ENCODE results near the gene LRRC71.

Gene LRRC71

DNA sequence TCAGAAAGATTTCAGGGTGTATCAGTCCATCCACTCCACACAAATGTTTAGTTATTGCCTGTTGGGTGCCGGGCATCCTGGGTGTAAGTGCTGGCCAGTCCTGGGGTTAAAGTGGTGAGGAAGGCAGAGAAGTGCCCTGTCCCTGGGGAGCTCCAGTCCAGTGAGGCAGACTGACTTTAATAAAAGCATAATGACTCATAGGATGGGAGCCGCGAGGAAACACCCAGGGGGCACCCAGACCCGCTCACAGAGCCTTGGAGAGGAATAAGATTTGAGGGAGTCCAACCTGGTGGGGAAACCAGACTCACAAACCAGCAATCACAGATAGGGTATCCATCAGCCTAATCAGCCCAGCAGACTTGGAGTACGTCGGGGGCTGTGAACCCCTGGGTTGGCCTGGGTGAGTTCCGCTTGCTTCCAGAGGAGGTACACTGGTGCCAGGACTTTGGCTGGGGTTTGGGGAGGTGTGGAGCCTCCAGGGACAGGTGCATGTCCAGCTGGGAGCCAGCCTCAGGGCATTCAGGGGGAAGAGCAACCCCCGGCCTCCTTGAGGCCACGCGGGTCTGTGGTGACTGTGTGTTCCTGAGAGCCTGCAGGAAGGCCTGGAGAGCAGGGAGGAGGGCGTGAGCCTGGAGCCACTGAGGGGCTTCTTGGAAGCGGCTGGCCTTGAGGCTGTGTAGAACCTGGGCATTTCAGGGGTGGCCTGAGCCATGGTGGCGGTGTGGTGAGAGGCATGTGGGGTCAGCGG, 23.2 kb upstream of the LRRC71 start:
- Histone ChIP-seq H3K27ac (ENCODE audit: low read length) (no peak overlapping the region), H3K4me1 (ENCODE audit: insufficient read depth, low read length) (no peaks in the 10 kb centered on the region), H3K4me3 (ENCODE audit: low read depth in 1 of 2, low read length in 2 of 2) (no peak overlapping the region), H3K9me3 (ENCODE audit: insufficient read depth, low read length, severe bottlenecking) (no peaks in the 10 kb centered on the region), H3K9ac (ENCODE audit: low read depth, low read length) (no peak overlapping the region), H3K36me3 (ENCODE audit: insufficient read depth, low read length) (no peaks in the 10 kb centered on the region), H3K79me2 (ENCODE audit: insufficient read depth, low read length) (no peaks in the 10 kb centered on the region), H3K4me2 (ENCODE audit: insufficient read depth, low read length) (no peak overlapping the region), H2AFZ (ENCODE audit: low read depth, low read length) (no peak overlapping the region), H3K27me3 (ENCODE audit: insufficient read depth, low read length, poor library complexity) (no peaks in the 10 kb centered on the region), H4K20me1 (ENCODE audit: insufficient read depth, low read length) (no peaks in the 10 kb centered on the region)
- no peak for DNase-seq
- TF ChIP-seq, protein P1, sequence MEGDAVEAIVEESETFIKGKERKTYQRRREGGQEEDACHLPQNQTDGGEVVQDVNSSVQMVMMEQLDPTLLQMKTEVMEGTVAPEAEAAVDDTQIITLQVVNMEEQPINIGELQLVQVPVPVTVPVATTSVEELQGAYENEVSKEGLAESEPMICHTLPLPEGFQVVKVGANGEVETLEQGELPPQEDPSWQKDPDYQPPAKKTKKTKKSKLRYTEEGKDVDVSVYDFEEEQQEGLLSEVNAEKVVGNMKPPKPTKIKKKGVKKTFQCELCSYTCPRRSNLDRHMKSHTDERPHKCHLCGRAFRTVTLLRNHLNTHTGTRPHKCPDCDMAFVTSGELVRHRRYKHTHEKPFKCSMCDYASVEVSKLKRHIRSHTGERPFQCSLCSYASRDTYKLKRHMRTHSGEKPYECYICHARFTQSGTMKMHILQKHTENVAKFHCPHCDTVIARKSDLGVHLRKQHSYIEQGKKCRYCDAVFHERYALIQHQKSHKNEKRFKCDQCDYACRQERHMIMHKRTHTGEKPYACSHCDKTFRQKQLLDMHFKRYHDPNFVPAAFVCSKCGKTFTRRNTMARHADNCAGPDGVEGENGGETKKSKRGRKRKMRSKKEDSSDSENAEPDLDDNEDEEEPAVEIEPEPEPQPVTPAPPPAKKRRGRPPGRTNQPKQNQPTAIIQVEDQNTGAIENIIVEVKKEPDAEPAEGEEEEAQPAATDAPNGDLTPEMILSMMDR (IDR thresholded peaks at IDR 0.05; ENCODE audit: borderline replicate concordance, extremely low read depth, low read length, poor library complexity, severe bottlenecking): no peak
- TF ChIP-seq EZH2 (IDR thresholded peaks at IDR 0.05; ENCODE audit: borderline replicate concordance, low read depth, low read length, severe bottlenecking): no peak
- no peak for ATAC-seq (ENCODE audit: insufficient read depth, low read depth)

- Histone ChIP-seq H3K9me3 (ENCODE audit: insufficient read depth, low read length, severe bottlenecking) (no peaks in the 10 kb centered on the region), H3K36me3 (ENCODE audit: insufficient read depth, low read length) (no peaks in the 10 kb centered on the region), H4K20me1 (ENCODE audit: insufficient read depth, low read length) (no peaks in the 10 kb centered on the region), H3K27me3 (ENCODE audit: insufficient read depth, low read length, poor library complexity) (peaks cover 6% of the 10 kb centered on the region), H3K27ac (ENCODE audit: low read length) (no peak overlapping the region), H2AFZ (ENCODE audit: low read depth, low read length) (no peak overlapping the region), H3K4me3 (ENCODE audit: low read depth in 1 of 2, low read length in 2 of 2) (no peak overlapping the region), H3K79me2 (ENCODE audit: insufficient read depth, low read length) (no peaks in the 10 kb centered on the region), H3K4me2 (ENCODE audit: insufficient read depth, low read length) (no peak overlapping the region), H3K9ac (ENCODE audit: low read depth, low read length) (no peak overlapping the region), H3K4me1 (ENCODE audit: insufficient read depth, low read length) (no peaks in the 10 kb centered on the region)
- DNase-seq (no peak), ATAC-seq (ENCODE audit: insufficient read depth, low read depth) (no peak)
- no peak for TF ChIP-seq EZH2 (IDR thresholded peaks at IDR 0.05; ENCODE audit: borderline replicate concordance, low read depth, low read length, severe bottlenecking)
- TF ChIP-seq, protein P1 (IDR thresholded peaks at IDR 0.05; ENCODE audit: borderline replicate concordance, extremely low read depth, low read length, poor library complexity, severe bottlenecking): no peak
Measured at GRCh38 chr1:156898161-156898566, 22.3 kb upstream of the LRRC71 start.

DNA sequence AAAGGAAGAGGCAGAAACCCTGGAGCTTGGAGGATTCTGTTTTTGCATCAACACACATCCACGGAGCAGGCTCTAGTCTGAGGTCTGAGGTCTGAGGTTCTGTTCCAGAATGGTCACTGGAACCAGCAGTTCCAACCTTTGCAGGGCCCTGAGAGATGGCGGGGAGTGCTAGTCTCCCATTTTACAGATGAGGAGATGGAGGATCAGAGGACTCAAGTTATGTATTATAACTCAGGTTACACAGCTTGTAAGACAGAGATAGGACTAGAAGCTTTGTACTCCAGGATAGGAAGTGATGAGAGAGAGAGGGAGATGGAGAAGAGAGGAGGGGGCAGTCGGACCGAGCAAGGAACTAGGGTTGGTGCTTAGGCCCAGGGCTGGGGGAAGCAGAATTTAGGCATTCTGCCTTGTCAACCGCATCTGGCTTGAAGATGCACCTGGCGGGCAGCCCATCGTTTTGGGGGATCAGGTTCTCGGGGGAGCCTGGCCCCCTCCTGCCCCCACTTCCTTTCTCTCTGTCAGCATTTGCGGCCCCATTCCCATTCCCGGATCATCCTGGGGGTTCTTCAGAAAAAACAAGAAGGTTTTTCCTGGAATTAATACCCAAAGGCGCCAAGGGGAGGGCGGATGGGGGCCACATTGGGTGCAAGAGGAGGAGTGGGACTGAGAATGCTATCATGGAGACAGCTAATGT, 21.3 kb upstream of the LRRC71 start:
- Histone ChIP-seq H3K9ac (ENCODE audit: low read depth, low read length) (no peak overlapping the region), H3K4me1 (ENCODE audit: insufficient read depth, low read length) (no peaks in the 10 kb centered on the region), H3K36me3 (ENCODE audit: insufficient read depth, low read length) (no peaks in the 10 kb centered on the region), H3K9me3 (ENCODE audit: insufficient read depth, low read length, severe bottlenecking) (no peaks in the 10 kb centered on the region), H3K79me2 (ENCODE audit: insufficient read depth, low read length) (no peaks in the 10 kb centered on the region), H2AFZ (ENCODE audit: low read depth, low read length) (no peak overlapping the region), H3K27ac (ENCODE audit: low read length) (no peak overlapping the region), H3K4me3 (ENCODE audit: low read depth in 1 of 2, low read length in 2 of 2) (no peak overlapping the region), H3K4me2 (ENCODE audit: insufficient read depth, low read length) (no peak overlapping the region), H4K20me1 (ENCODE audit: insufficient read depth, low read length) (no peaks in the 10 kb centered on the region), H3K27me3 (ENCODE audit: insufficient read depth, low read length, poor library complexity) (peaks cover 13% of the 10 kb centered on the region)
- ATAC-seq (ENCODE audit: insufficient read depth, low read depth) (no peak), DNase-seq (no peak)
- TF ChIP-seq EZH2 (IDR thresholded peaks at IDR 0.05; ENCODE audit: borderline replicate concordance, low read depth, low read length, severe bottlenecking): no peak
- TF ChIP-seq, protein P1 (IDR thresholded peaks at IDR 0.05; ENCODE audit: borderline replicate concordance, extremely low read depth, low read length, poor library complexity, severe bottlenecking): no peak
